ENCODE data around the gene SPPL3. TPM values are rescaled to one million over a fixed set of nuclear protein-coding genes. Genes with fewer than 3 reads are reported as not detected.

SPPL3 gene
- total and polyA plus RNA-seq, 4 donors = 14.2 to 52.3 (median 29.6) TPM

GRCh38 chr12:120739031-120739762 lies 165.0 kb downstream of the SPPL3 start:
- H3K9ac ChIP-seq (ENCODE audit: insufficient read depth in 1 of 2, low read length in 2 of 2) = no peak overlapping the region
- H3K27me3 ChIP-seq (ENCODE audit: control insufficient read depth in 3 of 3, insufficient read depth in 3 of 3, low read length in 2 of 3) = no peaks in the 10 kb centered on the region
- DNase-seq (no peak), ATAC-seq (ENCODE audit: insufficient read depth, low FRiP score) (no peak)
- H3K27ac ChIP-seq (ENCODE audit: low read depth in 1 of 2, low read length in 1 of 2) = no peak overlapping the region
- H3K4me1 ChIP-seq (ENCODE audit: control insufficient read depth in 5 of 5, insufficient read depth in 5 of 5, low read length in 5 of 5) = no peaks in the 10 kb centered on the region
- TF ChIP-seq CTCF (IDR thresholded peaks at IDR 0.05; ENCODE audit: control extremely low read depth, extremely low read depth) = no peak
- no peak overlapping the region for H3K4me3 ChIP-seq
- H3K36me3 ChIP-seq (ENCODE audit: control insufficient read depth in 4 of 4, insufficient read depth in 4 of 4, low read length in 4 of 4) = peaks cover 0 to 21% (median 0%) of the 10 kb centered on the region in 4 donors
- no peaks in the 10 kb centered on the region for H3K9me3 ChIP-seq (ENCODE audit: control insufficient read depth in 4 of 4, insufficient read depth in 3 of 4, low read length in 3 of 4)
- 96 to 97% methylated on average over 38 of the region's 38 CpGs for WGBS, 2 donors

- Histone ChIP-seq H3K27ac (ENCODE audit: low read depth in 1 of 2, low read length in 1 of 2) (no peak overlapping the region), H3K27me3 (ENCODE audit: control insufficient read depth in 3 of 3, insufficient read depth in 3 of 3, low read length in 2 of 3) (no peaks in the 10 kb centered on the region), H3K36me3 (ENCODE audit: control insufficient read depth in 4 of 4, insufficient read depth in 4 of 4, low read length in 4 of 4) (peaks cover 0 to 21% (median 0%) of the 10 kb centered on the region in 4 donors), H3K9me3 (ENCODE audit: control insufficient read depth in 4 of 4, insufficient read depth in 3 of 4, low read length in 3 of 4) (no peaks in the 10 kb centered on the region), H3K4me3 (no peak overlapping the region), H3K9ac (ENCODE audit: insufficient read depth in 1 of 2, low read length in 2 of 2) (no peak overlapping the region), H3K4me1 (ENCODE audit: control insufficient read depth in 5 of 5, insufficient read depth in 5 of 5, low read length in 5 of 5) (no peaks in the 10 kb centered on the region)
- DNase-seq = no peak
- 93 to 94% methylated on average over 31 of the region's 31 CpGs for WGBS, 2 donors
- ATAC-seq (ENCODE audit: insufficient read depth, low FRiP score) = no peak
- no peak for TF ChIP-seq CTCF (IDR thresholded peaks at IDR 0.05; ENCODE audit: control extremely low read depth, extremely low read depth)
These were observed 165.7 kb downstream of the SPPL3 start for GRCh38 chr12:120738252-120739030.

- Histone ChIP-seq H3K4me3 (no peak overlapping the region), H3K27me3 (ENCODE audit: control insufficient read depth in 3 of 3, insufficient read depth in 3 of 3, low read length in 2 of 3) (no peaks in the 10 kb centered on the region), H3K36me3 (ENCODE audit: control insufficient read depth in 4 of 4, insufficient read depth in 4 of 4, low read length in 4 of 4) (peaks cover 0 to 21% (median 0%) of the 10 kb centered on the region in 4 donors), H3K9ac (ENCODE audit: insufficient read depth in 1 of 2, low read length in 2 of 2) (no peak overlapping the region), H3K27ac (ENCODE audit: low read depth in 1 of 2, low read length in 1 of 2) (no peak overlapping the region), H3K4me1 (ENCODE audit: control insufficient read depth in 5 of 5, insufficient read depth in 5 of 5, low read length in 5 of 5) (no peaks in the 10 kb centered on the region), H3K9me3 (ENCODE audit: control insufficient read depth in 4 of 4, insufficient read depth in 3 of 4, low read length in 3 of 4) (no peaks in the 10 kb centered on the region)
- ATAC-seq (ENCODE audit: insufficient read depth, low FRiP score) (no peak), DNase-seq (no peak)
- 93 to 94% methylated on average over 25 of the region's 25 CpGs for WGBS, 2 donors
- no peak for TF ChIP-seq CTCF (IDR thresholded peaks at IDR 0.05; ENCODE audit: control extremely low read depth, extremely low read depth)
These were observed 166.5 kb downstream of the SPPL3 start for GRCh38 chr12:120737557-120738251.
